Brain microvascular endothelial cell (primary cell): ENCODE measurements around the gene MYBPC3.

ENCODE experiments used
- DNase-seq: peaks from one replicate; pipeline ENCODE4 v3.0.0-alpha.2; 2020
- H3K27ac ChIP-seq: fragments of 250-450 bp; sonication (Bioruptor Pico); 2 replicates; pipeline ENCODE4 v1.5.1; 2020; ENCODE audit warnings: mild to moderate bottlenecking, moderate library complexity
- H3K27me3 ChIP-seq: fragments of 250-450 bp; sonication (Bioruptor Pico); replicated peaks from 2 replicates; pipeline ENCODE4 v1.5.1; 2020; ENCODE audit warnings: mild to moderate bottlenecking
- H3K36me3 ChIP-seq: fragments of 250-450 bp; sonication (Bioruptor Pico); replicated peaks from 2 replicates; pipeline ENCODE4 v1.5.1; 2020; ENCODE audit warnings: mild to moderate bottlenecking
- H3K4me3 ChIP-seq: 2 replicates; pipeline ENCODE4 v1.5.1; 2011; ENCODE audit warnings: low read depth, mild to moderate bottlenecking, control low read depth, low read length, moderate library complexity
- CTCF ChIP-seq: IDR thresholded peaks from 2 replicates; pipeline ENCODE4 v1.5.1; 2011; ENCODE audit warnings: low read depth, mild to moderate bottlenecking, moderate library complexity, low read length, control low read depth, inconsistent platforms; ENCODE audit errors: missing control alignments
- in situ Hi-C: cut with HindIII; loops from 2 replicates; pipeline ENCODE4 v1.10.0; 2017; ENCODE audit warnings: low sequenced_read_pairs, low pct_ligation_motif_present

MYBPC3 gene

DNA sequence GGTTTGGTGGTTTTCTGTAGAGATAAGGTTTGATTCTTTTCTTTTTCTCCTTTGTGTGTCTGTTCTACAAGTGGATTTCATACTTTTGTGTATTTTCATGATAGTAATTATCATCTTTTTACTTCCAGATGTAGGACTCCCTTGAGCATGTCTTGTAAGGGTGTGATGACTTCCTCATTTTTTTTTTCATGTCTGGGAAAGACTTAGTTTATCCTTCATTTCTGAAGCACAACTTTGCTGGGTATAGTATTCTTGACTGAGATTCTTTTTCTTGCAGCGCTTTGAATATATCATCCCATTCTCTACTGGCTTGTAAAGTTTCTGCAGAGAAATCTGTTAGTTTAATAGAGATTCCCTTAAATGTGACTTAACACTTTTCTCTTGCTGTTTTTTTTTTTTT is 49.6 kb downstream of the MYBPC3 start:
- no peak overlapping the region for H3K4me3 ChIP-seq
- TF ChIP-seq CTCF, result no peak
- no peak overlapping the region for H3K27ac ChIP-seq
- in situ Hi-C loops, result no loop called here
- peaks cover 33% of the 10 kb centered on the region for H3K36me3 ChIP-seq
- H3K27me3 ChIP-seq, result no peaks in the 10 kb centered on the region
- no peak for DNase-seq

DNA sequence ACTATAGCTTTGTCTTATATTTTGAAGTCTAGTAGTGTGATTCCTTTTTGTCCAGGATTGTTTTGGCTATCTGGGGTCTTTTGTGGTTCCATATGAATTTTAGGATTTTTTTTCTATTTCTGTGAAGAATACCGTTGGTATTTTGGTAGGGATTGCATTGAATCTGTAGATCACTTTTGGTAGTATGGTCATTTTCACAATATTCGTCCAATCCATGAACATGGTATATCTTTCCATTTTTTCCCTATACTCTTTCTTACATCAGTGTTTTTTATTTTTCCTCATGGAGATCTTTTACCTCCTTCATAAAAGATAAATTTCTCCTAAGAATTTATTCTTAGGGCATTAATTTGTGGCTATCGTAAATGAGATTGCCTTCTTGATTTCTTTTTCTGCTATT is 53.4 kb downstream of the MYBPC3 start:
- Histone ChIP-seq H3K36me3 (peaks cover 34% of the 10 kb centered on the region), H3K4me3 (no peak overlapping the region), H3K27ac (no peak overlapping the region), H3K27me3 (no peaks in the 10 kb centered on the region)
- TF ChIP-seq CTCF, result no peak
- in situ Hi-C loops, result no loop called here
- DNase-seq, result no peak

DNA sequence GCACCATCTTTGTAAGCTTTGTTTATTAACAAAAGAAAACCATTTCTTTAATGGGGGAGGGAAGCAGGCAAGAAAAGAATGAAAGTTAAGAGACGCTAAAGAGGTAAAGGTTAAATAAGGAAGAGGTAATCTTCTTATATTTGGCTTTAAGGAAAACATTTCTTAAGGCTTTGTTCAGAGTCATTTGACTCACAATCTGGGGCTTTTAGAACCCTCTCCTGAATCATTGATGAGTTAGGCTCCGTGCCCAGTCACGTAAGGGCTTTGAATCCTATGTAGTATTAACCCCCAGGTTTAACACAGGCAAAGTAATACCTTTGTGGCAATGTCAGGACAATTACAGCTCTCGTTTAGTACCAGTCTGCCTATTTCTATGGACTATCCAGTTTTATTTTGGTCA is 56.5 kb downstream of the MYBPC3 start:
- Histone ChIP-seq H3K36me3 (peaks cover 42% of the 10 kb centered on the region), H3K27me3 (no peaks in the 10 kb centered on the region), H3K4me3 (no peak overlapping the region), H3K27ac (no peak overlapping the region)
- in situ Hi-C loops, result no loop called here
- no peak for TF ChIP-seq CTCF
- no peak for DNase-seq

DNA sequence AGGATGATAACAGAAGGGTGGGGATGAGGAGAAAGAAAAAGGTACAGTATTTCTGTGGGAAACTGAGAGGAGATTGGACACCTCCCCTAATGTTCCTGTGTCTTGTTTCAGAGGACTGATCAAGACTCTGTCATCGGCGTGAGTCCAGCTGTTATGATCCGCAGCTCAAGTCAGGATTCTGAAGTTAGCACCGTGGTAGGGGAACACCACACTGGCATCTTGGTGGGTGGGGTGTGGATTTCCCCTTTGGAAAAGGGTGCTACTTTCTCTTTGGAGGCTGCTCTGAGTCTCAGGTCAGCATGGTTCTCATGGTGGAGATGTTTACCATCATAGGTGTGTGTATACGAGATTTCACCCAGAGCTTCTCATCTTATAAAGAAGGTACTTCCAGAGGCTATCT is 57.1 kb downstream of the MYBPC3 start:
- TF ChIP-seq CTCF, result no peak
- H3K4me3 ChIP-seq, result no peak overlapping the region
- in situ Hi-C loops, result no loop called here
- no peak overlapping the region for H3K27ac ChIP-seq
- H3K36me3 ChIP-seq, result peaks cover 42% of the 10 kb centered on the region
- no peaks in the 10 kb centered on the region for H3K27me3 ChIP-seq
- no peak for DNase-seq

DNA sequence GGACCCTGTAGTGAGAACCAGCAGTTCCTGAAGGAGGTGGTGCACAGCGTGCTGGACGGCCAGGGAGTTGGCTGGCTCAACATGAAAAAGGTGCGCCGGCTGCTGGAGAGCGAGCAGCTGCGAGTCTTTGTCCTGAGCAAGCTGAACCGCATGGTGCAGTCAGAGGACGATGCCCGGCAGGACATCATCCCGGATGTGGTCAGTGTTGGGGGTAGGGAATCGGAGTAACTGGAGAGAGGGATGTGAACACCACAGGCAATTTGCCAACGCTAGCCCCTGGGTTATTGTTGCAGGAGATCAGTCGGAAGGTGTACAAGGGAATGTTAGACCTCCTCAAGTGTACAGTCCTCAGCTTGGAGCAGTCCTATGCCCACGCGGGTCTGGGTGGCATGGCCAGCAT is 62.6 kb downstream of the MYBPC3 start:
- Histone ChIP-seq H3K27ac (no peak overlapping the region), H3K4me3 (no peak overlapping the region), H3K36me3 (peaks cover 46% of the 10 kb centered on the region), H3K27me3 (no peaks in the 10 kb centered on the region)
- in situ Hi-C loops, result no loop called here
- TF ChIP-seq CTCF, result no peak
- DNase-seq, result no peak

DNA sequence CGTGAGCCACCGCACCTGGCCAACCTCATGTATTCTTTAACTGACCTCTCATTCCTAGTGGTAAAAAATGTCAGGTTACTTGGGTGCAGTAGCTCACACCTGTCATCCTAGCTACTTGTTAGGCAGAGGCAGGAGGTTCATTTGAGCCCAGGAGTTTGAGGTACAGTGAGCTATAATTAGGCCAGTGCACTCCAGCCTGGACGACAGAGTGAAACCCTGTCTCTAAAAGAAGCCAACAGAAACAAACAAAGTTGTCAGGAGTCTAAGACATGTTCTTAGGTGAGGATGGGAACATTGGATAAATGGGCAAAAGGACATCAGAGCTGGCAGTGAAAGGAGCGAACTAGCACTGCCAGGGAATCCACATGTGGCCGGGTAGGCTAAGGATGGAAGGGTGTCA is 64.4 kb downstream of the MYBPC3 start:
- H3K36me3 ChIP-seq, result peaks cover 55% of the 10 kb centered on the region
- in situ Hi-C loops, result no loop called here
- no peak for DNase-seq
- no peak for TF ChIP-seq CTCF
- no peaks in the 10 kb centered on the region for H3K27me3 ChIP-seq
- H3K27ac ChIP-seq, result no peak overlapping the region
- no peak overlapping the region for H3K4me3 ChIP-seq
